H9 (cell line): Measurements from ENCODE around the gene CEP97. TPM values are rescaled to one million over a fixed set of nuclear protein-coding genes. Genes with fewer than 3 reads are reported as not detected.
"Not testable (repeated sequence)": the region's sequence is repeated elsewhere in the genome, so short reads cannot be mapped to it uniquely, and the experiment has no call there.

ENCODE experiments used
- DNase-seq: peaks from one replicate; pipeline ENCODE4 v3.0.0-alpha.2; 2017
- H2AFZ ChIP-seq: one replicate; pipeline ENCODE4 v1.6.1; 2013; ENCODE audit warnings: mild to moderate bottlenecking, low read length, control low read depth, moderate library complexity
- H2AK5ac ChIP-seq: 2 replicates; pipeline ENCODE4 v1.6.1; 2013; ENCODE audit warnings: low read length, control low read depth, mixed read lengths; ENCODE audit not compliant: insufficient read length
- H2BK120ac ChIP-seq: one replicate; pipeline ENCODE4 v1.6.1; 2013; ENCODE audit warnings: low read depth, mild to moderate bottlenecking, low read length, control low read depth, inconsistent platforms; ENCODE audit not compliant: poor library complexity, severe bottlenecking
- H2BK12ac ChIP-seq: 2 replicates; pipeline ENCODE4 v1.6.1; 2013; ENCODE audit warnings: low read length, control low read depth, mixed read lengths, low read depth; ENCODE audit not compliant: insufficient read length
- H2BK15ac ChIP-seq: 2 replicates; pipeline ENCODE4 v1.6.1; 2013; ENCODE audit warnings: low read depth, low read length, control low read depth
- H2BK20ac ChIP-seq: one replicate; pipeline ENCODE4 v1.6.1; 2013; ENCODE audit warnings: low read depth, mild to moderate bottlenecking, low read length, control low read depth, inconsistent platforms; ENCODE audit not compliant: poor library complexity, severe bottlenecking
- H2BK5ac ChIP-seq: 2 replicates; pipeline ENCODE4 v1.6.1; 2013; ENCODE audit warnings: low read length, control low read depth, mixed read lengths; ENCODE audit not compliant: insufficient read length
- H3K14ac ChIP-seq: 2 replicates; pipeline ENCODE4 v1.6.1; 2013; ENCODE audit warnings: low read length, control low read depth; ENCODE audit not compliant: insufficient read depth
- H3K18ac ChIP-seq: 2 replicates; pipeline ENCODE4 v1.6.1; 2013; ENCODE audit warnings: low read depth, mild to moderate bottlenecking, mixed read lengths, low read length, control low read depth; ENCODE audit not compliant: insufficient read length
- H3K23ac ChIP-seq: 2 replicates; pipeline ENCODE4 v1.6.1; 2013; ENCODE audit warnings: low read length, control low read depth, mixed read lengths, low read depth; ENCODE audit not compliant: insufficient read length
- H3K23me2 ChIP-seq: 2 replicates; pipeline ENCODE4 v1.6.1; 2013; ENCODE audit warnings: low read depth, mild to moderate bottlenecking, mixed read lengths, low read length, control low read depth; ENCODE audit not compliant: insufficient read length, poor library complexity, severe bottlenecking
- H3K27ac ChIP-seq: 2 replicates; pipeline ENCODE4 v1.5.1; 2013; ENCODE audit warnings: low read length, control low read depth, mixed read lengths, low read depth; ENCODE audit not compliant: insufficient read length
- H3K27me3 ChIP-seq: 2 replicates; pipeline ENCODE4 v1.6.1; 2013; ENCODE audit warnings: low read length, control low read depth, inconsistent platforms; ENCODE audit not compliant: insufficient read depth
- H3K4ac ChIP-seq: 2 replicates; pipeline ENCODE4 v1.6.1; 2013; ENCODE audit warnings: low read depth, mild to moderate bottlenecking, control low read depth, inconsistent platforms, low read length, moderate library complexity
- H3K4me1 ChIP-seq: 2 replicates; pipeline ENCODE4 v1.6.1; 2013; ENCODE audit warnings: low read length, control low read depth, inconsistent platforms; ENCODE audit not compliant: insufficient read depth
- H3K4me2 ChIP-seq: 2 replicates; pipeline ENCODE4 v1.6.1; 2013; ENCODE audit warnings: low read length, control low read depth, mixed read lengths; ENCODE audit not compliant: insufficient read length, insufficient read depth
- H3K56ac ChIP-seq: 2 replicates; pipeline ENCODE4 v1.6.1; 2013; ENCODE audit warnings: low read depth, mild to moderate bottlenecking, mixed read lengths, low read length, control low read depth; ENCODE audit not compliant: insufficient read length
- H3K79me1 ChIP-seq: 2 replicates; pipeline ENCODE4 v1.6.1; 2013; ENCODE audit warnings: low read depth, mild to moderate bottlenecking, moderate library complexity, low read length, control low read depth, inconsistent platforms; ENCODE audit not compliant: insufficient read depth, poor library complexity, severe bottlenecking
- H3K79me2 ChIP-seq: 2 replicates; pipeline ENCODE4 v1.6.1; 2013; ENCODE audit warnings: low read length, control low read depth, inconsistent platforms; ENCODE audit not compliant: insufficient read depth
- H3K9ac ChIP-seq: 2 replicates; pipeline ENCODE4 v1.6.1; 2013; ENCODE audit warnings: low read length, control low read depth, mixed read lengths; ENCODE audit not compliant: insufficient read length; ENCODE audit errors: extremely low read depth
- H3K9me3 ChIP-seq: one replicate; pipeline ENCODE4 v1.6.1; 2013; ENCODE audit warnings: low read depth, low read length, inconsistent platforms; ENCODE audit not compliant: control insufficient read depth
- H3T11ph ChIP-seq: one replicate; pipeline ENCODE4 v1.6.1; 2013; ENCODE audit warnings: mild to moderate bottlenecking, low read length, control low read depth, inconsistent platforms
- H4K20me1 ChIP-seq: one replicate; pipeline ENCODE4 v1.6.1; 2013; ENCODE audit not compliant: control insufficient read depth, insufficient read length, insufficient read depth
- H4K5ac ChIP-seq: 2 replicates; pipeline ENCODE4 v1.6.1; 2013; ENCODE audit warnings: low read depth, mild to moderate bottlenecking, mixed read lengths, low read length, control low read depth; ENCODE audit not compliant: insufficient read length
- H4K8ac ChIP-seq: replicated peaks from 2 replicates; pipeline ENCODE4 v1.6.1; 2013; ENCODE audit warnings: low read length, control low read depth, mixed read lengths, low read depth; ENCODE audit not compliant: insufficient read length
- H4K91ac ChIP-seq: 2 replicates; pipeline ENCODE4 v1.6.1; 2013; ENCODE audit warnings: low read depth, mild to moderate bottlenecking, moderate library complexity, mixed read lengths, low read length, control low read depth; ENCODE audit not compliant: insufficient read length
- H3K27ac Mint-ChIP-seq, 3 experiments: 2 replicates in 2 of 3; 3 replicates in 1 of 3; pipeline ENCODE4 v1.8.0; 2020 to 2021; ENCODE audit warnings: mixed read lengths in 3 of 3, mild to moderate bottlenecking in 1 of 3, moderate library complexity in 1 of 3
- H3K27me3 Mint-ChIP-seq: 2 replicates; pipeline ENCODE4 v1.8.0; 2021; ENCODE audit warnings: low read depth, mild to moderate bottlenecking, moderate library complexity, mixed read lengths
- H3K36me3 Mint-ChIP-seq, 3 experiments: 2 replicates in 2 of 3; 3 replicates in 1 of 3; pipeline ENCODE4 v1.8.0; 2020 to 2021; ENCODE audit warnings: low read depth in 3 of 3, mixed read lengths in 3 of 3; ENCODE audit not compliant: insufficient read depth in 1 of 3
- H3K4me1 Mint-ChIP-seq, 2 experiments: 2 replicates each; pipeline ENCODE4 v1.8.0; 2020; ENCODE audit warnings: mixed read lengths in 2 of 2
- H3K4me3 Mint-ChIP-seq, 2 experiments: 2 replicates in 1 of 2; 3 replicates in 1 of 2; pipeline ENCODE4 v1.8.0; 2020 to 2021; ENCODE audit warnings: mild to moderate bottlenecking in 2 of 2, mixed read lengths in 2 of 2, moderate library complexity in 1 of 2
- H3K9me3 Mint-ChIP-seq, 2 experiments: 2 replicates in 1 of 2; 3 replicates in 1 of 2; pipeline ENCODE4 v1.8.0; 2020; ENCODE audit warnings: mild to moderate bottlenecking in 2 of 2, mixed read lengths in 2 of 2, moderate library complexity in 1 of 2
- WGBS: extraction: QIAGEN DNeasy Blood & Tissue Kit; methylation state at CpG from one replicate; pipeline ENCODE4 v1.1.7; 2013; ENCODE audit warnings: missing lambda C conversion rate, low lambda C conversion rate, mixed read lengths; ENCODE audit not compliant: insufficient read length; ENCODE audit errors: extremely low coverage; 5-methylcytosine and 5-hydroxymethylcytosine counted together
- total RNA-seq: library from RNA; stranded (reverse); gene quantifications from 2 replicates; pipeline ENCODE4 v1.2.1, GENCODE V29; 2021
- TF ChIP-seq, protein P1 (sequence below): fragments of 200-600 bp; sonication (generic); conservative IDR thresholded peaks from 3 replicates; pipeline ENCODE4 v1.8.0; 2021; ENCODE audit warnings: antibody characterized with exemption, mild to moderate bottlenecking

Gene CEP97
- total RNA-seq, 1 experiment from 2014 or later, result 13.9 TPM

DNA sequence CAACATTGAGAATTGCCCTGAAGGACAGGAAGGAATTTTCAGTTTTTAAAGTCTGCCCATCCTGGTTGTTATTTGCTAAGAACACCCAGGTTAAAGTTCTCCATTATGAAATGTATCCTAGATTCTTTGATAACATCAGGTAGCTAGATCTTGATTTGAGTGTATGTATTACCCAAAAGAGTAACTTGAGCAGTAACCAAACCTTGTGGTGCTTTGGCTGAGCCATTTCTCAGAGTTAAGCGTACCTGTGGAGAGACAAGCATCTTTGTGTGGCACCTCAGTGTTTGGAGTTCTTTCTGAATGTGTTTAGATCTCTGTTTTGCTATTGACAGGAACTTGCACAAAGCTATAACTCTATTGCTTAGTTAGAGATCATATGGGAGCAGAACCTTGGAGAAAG is 20.4 kb downstream of the CEP97 start:
- H3K27me3 Mint-ChIP-seq, result no peaks in the 10 kb centered on the region
- Histone ChIP-seq H4K20me1 (no peaks in the 10 kb centered on the region), H3K4ac (no peak overlapping the region), H2BK20ac (no peak overlapping the region), H3K18ac (no peak overlapping the region), H3T11ph (no peak overlapping the region), H2AK5ac (no peak overlapping the region), H3K56ac (no peak overlapping the region), H3K79me2 (no peaks in the 10 kb centered on the region), H3K4me1 (no peaks in the 10 kb centered on the region), H2BK120ac (no peak overlapping the region), H2BK12ac (no peak overlapping the region), H4K5ac (no peak overlapping the region), H3K23me2 (no peaks in the 10 kb centered on the region), H4K91ac (no peak overlapping the region), H2AFZ (no peak overlapping the region), H3K23ac (no peak overlapping the region), H3K9me3 (no peaks in the 10 kb centered on the region), H2BK5ac (no peak overlapping the region), H3K9ac (no peak overlapping the region), H3K4me2 (no peak overlapping the region), H3K27me3 (no peaks in the 10 kb centered on the region), H3K14ac (no peak overlapping the region), H2BK15ac (no peak overlapping the region), H4K8ac (no peak overlapping the region), H3K79me1 (no peaks in the 10 kb centered on the region), H3K27ac (no peak overlapping the region)
- WGBS, result no CpG with 5 or more reads among the region's 1 CpG
- H3K36me3 Mint-ChIP-seq, result peaks cover 28 to 44% (median 43%) of the 10 kb centered on the region in 3 experiments
- H3K9me3 Mint-ChIP-seq, result peaks cover 18 to 20% of the 10 kb centered on the region in 2 experiments
- no peaks in the 10 kb centered on the region for H3K4me1 Mint-ChIP-seq
- TF ChIP-seq, protein P1, sequence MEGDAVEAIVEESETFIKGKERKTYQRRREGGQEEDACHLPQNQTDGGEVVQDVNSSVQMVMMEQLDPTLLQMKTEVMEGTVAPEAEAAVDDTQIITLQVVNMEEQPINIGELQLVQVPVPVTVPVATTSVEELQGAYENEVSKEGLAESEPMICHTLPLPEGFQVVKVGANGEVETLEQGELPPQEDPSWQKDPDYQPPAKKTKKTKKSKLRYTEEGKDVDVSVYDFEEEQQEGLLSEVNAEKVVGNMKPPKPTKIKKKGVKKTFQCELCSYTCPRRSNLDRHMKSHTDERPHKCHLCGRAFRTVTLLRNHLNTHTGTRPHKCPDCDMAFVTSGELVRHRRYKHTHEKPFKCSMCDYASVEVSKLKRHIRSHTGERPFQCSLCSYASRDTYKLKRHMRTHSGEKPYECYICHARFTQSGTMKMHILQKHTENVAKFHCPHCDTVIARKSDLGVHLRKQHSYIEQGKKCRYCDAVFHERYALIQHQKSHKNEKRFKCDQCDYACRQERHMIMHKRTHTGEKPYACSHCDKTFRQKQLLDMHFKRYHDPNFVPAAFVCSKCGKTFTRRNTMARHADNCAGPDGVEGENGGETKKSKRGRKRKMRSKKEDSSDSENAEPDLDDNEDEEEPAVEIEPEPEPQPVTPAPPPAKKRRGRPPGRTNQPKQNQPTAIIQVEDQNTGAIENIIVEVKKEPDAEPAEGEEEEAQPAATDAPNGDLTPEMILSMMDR, result no peak
- no peak for DNase-seq
- no peak overlapping the region for H3K4me3 Mint-ChIP-seq
- no peak overlapping the region for H3K27ac Mint-ChIP-seq

DNA sequence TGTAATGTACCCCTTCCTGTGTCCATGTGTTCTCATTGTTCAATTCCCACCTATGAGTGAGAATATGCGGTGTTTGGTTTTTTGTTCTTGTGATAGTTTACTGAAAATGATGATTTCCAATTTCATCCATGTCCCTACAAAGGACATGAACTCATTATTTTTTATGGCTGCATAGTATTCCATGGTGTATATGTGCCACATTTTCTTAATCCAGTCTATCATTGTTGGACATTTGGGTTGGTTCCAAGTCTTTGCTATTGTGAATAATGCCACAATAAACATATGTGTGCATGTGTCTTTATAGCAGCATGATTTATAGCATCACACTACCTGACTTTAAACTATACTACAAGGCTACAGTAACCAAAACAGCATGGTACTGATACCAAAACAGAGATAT is 21.5 kb downstream of the CEP97 start:
- not testable (repeated sequence) for H3K18ac ChIP-seq, H3K4me1 Mint-ChIP-seq, H4K5ac ChIP-seq, H3K4me2 ChIP-seq, H3K27me3 ChIP-seq, H3K9me3 ChIP-seq, H2BK120ac ChIP-seq, H3K4ac ChIP-seq, H3K23me2 ChIP-seq, H2BK5ac ChIP-seq, H3K27ac Mint-ChIP-seq, H3K14ac ChIP-seq, H2BK12ac ChIP-seq, H2AFZ ChIP-seq, H3K56ac ChIP-seq, H3K27me3 Mint-ChIP-seq, H3K4me3 Mint-ChIP-seq, H2BK15ac ChIP-seq, H3K79me2 ChIP-seq, H3K79me1 ChIP-seq, H3K23ac ChIP-seq, H4K8ac ChIP-seq, H3K27ac ChIP-seq, H4K91ac ChIP-seq, H4K20me1 ChIP-seq, H3T11ph ChIP-seq, DNase-seq, H3K4me1 ChIP-seq, H2AK5ac ChIP-seq, H2BK20ac ChIP-seq, H3K9ac ChIP-seq
- no CpG with 5 or more reads among the region's 1 CpG for WGBS
- Mint-ChIP-seq H3K36me3 (peaks cover 32 to 41% (median 40%) of the 10 kb centered on the region in 3 experiments), H3K9me3 (peaks cover 15 to 19% of the 10 kb centered on the region in 2 experiments)
